GM21423 (cell line): ENCODE measurements around the gene IGF1R.
A peak's percentile ranks its signal among the peaks of the same experiment; 100 is the strongest.

ENCODE experiments used
- ATAC-seq: cut with Tn5 transposase; IDR thresholded peaks from one replicate; pipeline ENCODE4 v1.9.1; 2021; ENCODE audit warnings: mild to moderate bottlenecking, moderate library complexity; ENCODE audit not compliant: unreplicated experiment

IGF1R gene

DNA sequence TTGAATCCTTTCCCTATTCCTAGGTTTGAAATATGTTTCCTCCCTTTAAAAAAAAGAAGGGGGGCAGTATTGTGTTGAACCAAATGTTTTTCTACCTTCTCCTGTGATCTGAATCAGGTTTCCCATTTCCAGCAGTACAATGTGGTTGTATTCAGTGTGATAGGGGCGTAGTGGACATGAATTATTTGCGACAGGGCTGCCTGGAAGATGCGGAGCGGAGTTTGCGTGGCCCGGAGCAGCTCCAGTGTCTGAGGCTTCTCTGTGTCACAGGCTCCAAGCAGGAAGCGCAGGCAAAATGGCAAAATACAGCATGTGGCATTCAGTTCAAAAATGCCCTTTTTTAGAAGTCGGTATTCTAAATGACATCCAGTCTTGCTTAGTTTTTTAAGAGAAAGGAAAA is 204.8 kb downstream of the IGF1R start:
- ATAC-seq = peak; percentile 30

DNA sequence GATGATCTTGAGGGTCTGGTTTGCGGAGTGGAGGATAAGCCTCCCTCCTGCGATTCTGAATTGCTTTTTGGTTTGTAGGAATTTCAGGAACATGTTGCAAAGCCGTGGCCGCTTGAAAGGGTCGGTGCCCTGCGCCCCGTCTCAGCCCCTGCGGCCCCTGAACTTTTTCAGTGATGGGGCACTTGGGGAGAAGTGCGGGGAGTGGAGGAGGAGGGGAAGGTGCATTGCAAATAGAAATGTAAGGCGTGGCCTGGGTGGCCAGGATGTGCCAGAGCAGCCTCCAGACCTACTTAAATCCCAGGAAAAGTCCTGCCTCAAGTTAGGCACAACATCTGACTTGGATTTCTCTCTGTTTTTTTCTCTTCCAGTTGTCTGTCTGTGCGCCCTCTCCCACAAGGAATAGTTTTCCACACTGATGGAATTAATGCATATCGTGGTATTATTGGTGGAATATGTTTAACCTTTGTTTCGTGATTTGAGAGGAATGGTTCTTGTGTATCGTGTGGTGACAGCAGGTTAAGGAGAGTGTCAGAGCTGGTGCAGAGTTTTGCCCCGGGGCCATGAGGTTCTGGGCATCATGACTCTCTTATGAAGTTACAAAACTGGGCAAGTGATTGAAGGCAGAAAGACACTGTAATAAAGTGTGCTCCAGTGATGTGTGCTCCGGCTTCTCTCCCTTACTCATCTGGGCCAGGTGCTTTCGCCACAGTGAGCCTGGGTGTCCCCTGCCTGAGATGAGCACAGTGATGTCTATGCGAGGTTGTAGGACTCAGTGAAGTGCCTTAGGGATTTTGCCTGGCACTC is 205.5 kb downstream of the IGF1R start:
- no peak for ATAC-seq

DNA sequence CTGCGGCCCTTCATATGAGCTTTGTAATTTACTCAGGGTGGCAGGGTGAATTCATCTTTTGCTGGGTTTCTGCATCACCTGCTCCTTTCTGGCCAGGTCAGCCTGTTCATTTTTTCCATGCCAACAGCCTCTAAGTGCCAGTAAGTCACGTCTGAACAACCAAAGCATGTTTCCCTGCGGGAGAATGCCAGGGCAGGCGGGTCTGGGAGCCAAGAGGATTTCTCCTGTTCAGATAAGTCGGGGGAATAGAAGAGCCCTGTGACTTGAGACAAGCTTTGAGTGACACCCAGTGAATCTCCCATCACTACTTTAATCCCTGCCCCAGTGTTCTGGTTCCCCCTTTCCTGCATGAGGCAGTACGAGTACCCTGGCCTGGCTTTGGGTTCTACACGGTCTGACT is 206.2 kb downstream of the IGF1R start:
- no peak for ATAC-seq

DNA sequence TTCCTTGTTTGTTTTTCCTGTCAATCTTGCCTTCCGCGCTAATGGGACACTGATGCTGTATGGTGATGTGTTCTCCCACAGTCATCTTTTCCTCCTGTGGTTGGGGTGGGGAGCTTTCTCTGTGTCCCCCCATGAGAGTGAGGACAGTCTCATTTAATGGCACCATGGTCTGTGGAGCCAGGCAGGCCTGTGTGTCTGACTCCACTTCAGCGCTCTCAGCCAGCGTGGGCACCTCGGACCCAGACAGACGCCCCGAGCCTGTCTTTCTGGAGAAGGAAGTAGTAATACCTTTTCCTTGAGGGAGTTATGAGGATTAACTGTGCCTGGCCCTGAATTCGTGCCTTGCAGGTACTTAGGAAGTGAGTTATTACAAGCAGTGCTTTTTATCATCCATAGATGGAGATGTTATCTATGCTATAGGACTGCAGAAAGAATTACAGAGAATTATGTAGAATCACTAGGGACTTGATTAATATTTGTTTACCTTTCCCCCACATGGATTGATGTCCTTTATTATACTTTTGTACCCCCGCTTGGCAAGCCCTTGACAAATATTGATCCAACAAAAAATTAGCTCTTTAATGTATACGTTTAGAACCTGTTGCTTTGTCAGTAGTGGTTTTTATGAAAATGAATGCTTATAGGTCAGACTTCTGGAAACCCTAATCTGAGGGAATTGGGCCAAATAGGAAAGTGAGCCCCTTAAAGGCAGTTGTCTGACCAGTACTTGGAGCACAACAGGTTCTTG is 206.9 kb downstream of the IGF1R start:
- no peak for ATAC-seq

DNA sequence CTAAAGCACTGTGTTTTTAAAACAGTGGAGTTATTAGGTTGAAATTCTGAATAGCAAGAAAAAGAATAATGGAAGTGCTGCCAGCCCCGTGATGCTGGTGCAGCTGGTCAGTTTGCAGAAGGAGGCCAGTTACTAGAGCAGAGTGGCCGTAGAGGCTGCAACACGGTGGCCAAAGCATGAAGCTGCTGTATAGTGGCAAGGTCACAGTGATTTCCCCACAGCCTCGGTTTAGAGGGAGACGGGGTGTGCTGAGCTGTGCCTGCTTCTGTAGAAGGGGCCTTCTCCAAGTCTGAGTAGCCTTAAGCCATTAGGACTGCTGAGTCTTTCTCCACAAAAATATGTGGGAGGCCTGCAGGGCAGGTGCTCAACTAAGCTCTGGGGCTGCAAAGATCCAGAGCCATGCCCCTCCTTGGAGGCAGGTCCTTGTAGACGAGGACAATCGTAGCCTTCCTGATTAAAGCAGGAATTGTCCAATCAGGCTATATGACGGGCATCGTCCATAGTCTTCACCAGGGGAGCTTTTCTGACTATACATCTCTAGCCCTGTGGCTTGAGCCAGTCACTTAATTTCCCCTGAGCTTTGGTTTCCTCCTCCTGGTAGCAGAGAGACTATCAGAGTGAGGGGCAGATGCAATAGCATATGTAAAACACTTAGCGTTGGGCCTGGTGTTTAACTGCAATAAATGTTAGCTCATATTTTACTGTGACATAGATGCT is 207.6 kb downstream of the IGF1R start:
- ATAC-seq = no peak

DNA sequence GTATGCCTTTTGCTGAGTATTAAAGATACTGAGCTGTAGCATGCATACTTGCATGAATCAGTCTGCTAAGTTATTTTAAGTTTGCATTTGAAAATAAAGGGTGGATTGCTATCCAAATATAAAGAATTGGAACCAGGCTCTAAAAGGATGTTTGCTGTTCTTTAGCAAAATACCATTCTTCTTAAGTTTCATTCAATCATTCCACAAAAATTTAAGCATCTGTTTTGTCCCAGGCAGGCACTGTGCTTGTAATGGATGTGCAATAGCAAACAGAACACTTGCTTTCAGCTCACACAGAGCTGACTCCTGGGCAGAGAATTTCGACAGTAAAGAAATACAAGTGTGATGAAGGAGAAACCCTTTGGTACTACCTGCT is 208.2 kb downstream of the IGF1R start:
- no peak for ATAC-seq

DNA sequence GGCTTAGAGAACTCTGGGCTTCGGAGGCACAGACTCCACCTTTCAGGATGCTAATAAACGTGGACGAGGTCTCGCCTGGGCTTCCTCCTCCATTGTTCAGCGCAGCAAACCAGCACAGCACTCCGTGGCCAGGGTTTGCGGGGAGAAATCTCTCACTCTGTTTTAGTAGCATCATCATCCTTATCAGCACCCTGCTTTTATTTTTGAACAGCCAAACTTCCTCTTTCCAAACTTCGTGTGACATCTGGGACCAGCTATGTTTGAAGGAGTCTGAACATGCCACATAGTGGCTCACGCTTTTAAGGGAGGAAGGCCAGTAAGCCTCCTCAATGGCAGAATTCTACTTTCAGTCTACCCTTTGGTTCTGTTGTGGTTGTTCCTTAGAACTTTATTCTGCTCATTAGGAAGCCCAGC is 210.3 kb downstream of the IGF1R start:
- ATAC-seq = no peak

DNA sequence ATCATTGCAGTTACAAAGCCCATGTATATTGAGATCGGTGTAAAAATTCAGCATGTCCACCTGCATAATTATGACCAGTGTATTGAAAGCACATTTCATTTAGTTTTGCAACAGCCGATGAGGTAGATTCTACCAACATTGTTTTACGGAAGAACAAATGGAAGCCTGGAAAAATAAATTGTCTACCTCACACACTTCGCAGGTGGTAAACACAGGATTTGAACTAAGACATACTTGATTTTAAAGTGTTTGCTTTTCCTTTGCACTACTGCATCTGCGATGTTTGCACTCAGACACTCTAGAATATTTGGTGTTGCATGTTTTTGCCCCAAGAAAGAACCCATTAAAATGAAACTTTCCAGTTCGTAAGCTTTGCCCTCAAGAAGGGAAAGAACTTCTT is 210.8 kb downstream of the IGF1R start:
- no peak for ATAC-seq

DNA sequence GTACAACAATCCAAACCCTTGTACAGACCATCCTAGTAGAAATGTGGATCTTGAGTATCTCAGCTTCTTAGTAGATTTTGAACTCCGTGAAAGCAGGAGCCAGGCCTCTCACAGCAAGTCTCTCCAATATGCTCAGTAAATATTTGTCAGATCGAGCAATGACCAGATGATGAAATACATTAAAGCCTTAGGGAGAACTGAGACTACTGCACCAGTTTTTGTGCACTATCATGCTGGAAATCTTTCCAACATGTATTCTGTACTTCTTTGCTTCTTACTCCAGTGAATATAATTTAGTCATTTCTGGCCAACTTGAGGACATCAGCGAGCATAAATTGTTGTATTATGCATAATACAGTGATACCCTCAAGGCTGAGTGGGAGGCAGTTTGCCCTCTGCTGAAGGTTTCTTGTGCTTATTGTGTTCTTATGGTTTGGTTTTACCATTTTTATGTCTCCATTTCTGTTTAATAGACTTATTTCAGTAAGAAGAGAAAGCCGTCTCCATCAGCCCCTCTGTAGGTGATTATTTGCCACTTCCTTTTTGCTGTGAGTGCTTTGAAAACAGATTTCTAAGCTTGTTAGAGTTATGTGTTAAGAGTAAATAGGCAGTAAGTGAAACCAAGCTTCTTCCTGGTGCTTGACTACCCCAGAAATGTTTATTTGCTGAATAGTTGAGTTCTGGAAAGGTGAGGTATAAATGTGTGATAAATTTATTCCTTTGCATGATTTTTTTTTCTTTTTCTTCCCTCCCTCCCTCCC is 212.1 kb downstream of the IGF1R start:
- no peak for ATAC-seq

DNA sequence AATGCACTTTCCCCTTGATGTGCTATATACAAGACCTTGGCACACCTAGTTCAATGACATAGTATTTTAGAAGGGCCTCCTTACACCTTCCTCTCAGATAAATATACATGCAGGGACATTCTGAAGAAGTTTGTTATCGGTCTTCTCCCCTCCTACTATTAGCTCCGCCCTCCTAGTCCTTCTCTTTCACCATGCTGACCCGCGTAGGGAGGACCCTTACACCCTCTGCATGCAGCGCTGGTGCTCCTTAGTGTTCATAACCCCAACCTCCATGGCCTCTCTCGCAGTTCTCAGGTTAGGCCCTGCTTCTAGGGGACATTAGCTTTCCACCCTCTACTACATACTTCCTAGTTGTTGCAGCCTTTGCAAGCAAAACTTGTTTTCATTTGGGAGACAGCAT is 212.8 kb downstream of the IGF1R start:
- ATAC-seq = no peak

DNA sequence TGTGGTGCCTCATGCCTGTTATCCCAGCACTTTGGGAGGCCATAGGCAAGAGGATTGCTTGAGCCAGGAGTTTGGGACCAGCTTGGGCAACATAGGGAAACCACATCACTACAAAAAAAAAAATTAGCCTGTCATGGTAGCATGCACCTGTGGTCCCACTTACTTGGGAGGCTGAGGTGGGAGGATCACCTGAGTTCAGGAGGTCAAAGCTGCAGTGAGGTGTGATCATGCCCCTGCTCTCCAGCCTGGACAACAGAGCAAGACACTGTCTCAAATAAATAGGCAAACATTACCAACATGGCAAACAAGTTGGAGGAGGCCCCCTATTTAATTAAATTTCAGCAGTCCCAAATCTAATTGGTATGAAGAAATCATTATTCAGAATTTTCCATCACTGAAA is 215.6 kb downstream of the IGF1R start:
- ATAC-seq = no peak

DNA sequence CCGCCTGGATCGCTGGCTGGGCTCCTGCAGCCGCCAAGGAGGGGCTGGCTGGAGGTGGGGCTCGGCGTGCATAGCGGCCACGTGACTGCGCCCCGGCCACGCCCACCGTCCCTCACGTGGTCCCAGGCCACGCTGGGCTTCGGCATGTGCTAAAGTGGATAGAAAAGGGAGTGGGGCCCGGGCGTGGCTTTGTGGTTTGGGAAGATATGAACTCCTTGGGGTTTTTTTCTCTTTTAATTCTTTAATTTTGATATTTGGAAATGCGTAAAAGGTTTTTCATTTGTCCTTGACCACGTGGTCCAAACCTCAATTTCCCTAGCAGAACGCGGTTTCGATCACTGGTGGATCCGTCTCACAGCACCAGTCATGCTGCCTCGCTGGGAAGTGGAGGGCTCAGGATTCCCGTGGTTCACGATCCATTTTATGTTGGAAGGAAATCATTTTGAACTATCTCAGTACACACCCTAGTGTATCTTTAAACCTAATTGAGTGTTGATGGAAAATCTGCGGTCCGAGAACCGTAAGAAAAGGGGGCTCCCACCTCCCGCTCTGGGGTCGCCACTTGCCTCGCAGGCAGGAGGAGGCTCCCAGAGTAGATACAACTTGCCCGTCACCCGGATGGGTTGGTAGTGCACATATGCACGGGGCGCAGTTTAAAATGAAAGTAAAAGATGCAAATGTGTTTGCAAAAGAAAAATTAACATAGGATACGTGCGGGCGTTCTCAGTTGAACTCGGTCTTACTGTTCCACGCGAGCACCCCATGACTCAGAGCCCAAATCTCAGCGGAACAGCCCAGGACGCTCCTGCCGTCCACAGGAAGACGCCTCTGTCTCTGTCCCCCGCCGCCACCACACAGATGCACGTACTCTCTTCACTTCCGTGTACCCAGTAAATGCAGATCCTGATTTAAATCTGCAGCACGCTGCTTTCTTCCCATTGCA is 217.3 kb downstream of the IGF1R start:
- peak; percentile 91 for ATAC-seq

DNA sequence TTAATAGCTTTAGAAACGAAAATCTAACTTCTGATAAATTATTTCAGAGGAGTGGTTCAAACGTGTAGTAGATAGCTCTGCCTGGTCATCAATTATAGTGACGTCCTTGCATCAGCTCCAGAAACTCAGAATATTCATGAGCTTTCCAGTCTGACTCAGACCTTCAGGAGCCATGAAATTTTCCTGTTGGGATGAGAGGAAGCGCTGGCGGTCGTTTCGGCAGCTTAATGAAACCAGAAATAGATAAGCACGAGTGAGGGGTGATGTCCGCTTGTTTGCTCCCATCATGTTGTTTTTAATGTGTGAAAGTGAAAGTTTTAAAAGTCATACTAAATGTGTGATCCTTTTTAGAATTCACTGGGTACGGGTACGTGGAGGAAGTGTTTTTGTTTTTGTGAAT is 218.2 kb downstream of the IGF1R start:
- no peak for ATAC-seq

DNA sequence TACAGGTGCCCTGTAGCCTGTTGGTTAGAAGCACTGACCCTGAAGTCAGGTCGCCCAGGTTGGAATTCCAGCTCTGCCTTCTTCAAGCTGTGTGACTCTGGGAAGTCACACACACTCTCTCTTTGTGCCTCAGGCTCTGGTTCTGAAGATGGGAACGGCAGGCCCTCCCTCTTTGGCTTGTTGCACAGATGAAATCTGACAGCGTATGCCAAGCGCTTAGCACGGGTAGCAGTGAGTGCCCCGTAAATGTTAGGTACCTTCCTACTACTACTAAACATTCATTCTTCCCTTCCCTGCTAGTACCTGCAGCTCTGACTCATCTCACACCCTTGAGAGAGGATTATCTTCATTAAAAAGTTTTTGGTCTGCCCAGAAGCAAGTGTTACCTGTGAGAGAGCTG is 220.2 kb downstream of the IGF1R start:
- no peak for ATAC-seq

DNA sequence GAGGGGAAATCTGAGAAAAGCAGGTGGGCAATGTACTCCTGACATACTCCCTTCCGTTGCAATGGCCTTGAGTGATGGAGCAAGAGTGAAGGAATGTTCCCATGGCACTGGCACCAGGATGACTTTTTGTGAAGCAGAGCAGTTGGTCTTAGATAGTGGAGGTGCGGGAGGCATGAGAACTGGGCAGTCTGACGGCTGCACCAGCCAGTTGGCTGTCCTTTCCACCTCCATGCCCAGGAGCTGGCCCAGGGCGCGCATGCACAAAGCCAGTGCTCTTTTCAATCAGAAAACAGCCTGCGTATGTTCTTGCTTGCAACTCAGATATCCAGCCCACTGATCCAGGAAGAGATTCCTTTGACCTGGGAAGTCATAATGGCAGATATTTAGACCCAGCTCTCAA is 222.4 kb downstream of the IGF1R start:
- ATAC-seq = no peak

DNA sequence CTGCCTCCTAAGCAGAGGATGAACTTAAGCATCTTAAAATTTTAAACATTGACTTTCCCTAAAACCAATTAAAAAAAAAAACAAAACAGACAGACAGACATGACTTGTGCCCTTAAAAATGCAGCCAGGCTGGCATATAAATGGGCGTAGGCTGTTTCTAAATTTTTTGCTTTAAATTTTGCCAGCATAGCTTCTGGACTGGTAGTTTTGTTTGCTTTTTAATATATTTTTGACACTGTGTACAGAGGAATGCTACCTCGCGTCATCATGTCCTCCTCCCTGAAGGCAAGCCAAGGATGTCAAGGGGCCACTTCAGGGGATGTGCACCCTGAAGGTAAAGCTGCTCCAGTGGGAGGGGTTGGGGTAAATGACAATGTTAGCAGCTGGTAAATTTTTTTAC is 224.4 kb downstream of the IGF1R start:
- ATAC-seq = no peak

DNA sequence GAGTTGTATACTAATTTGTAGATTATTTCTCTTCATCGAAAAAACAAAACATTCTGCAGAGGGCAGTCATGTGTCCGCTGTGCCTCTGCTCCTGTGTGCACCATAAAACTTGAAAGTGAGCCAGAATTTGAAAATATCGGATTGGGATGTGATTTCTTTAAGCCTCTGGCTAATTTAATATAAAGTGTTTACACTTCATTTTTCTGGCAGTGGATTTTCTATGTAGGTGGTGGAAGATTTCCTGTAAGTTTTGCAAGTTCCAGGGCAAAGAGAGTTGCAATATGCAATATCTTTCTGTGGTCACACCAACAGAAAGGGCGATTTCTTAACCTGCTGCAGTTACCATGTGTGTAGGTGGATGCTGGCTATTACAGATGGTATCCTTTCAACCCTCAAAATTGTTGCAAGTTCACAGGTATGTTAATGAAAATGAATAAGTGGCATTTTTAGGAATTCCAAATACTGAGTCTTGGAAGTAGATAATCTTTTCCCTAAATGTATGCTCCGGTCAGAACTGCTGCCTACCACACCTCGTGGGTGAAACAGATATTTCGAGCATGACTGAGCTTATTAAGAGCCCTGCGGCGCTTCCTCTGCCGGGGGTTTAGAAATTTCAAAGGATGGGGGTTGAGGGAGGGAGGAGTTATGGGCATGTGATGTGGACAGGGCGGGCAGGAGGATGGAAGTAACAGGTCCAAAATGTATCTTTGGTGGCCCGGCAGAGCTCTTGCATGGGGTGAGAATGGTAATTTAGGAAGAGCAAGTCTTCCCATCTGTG is 225.3 kb downstream of the IGF1R start:
- ATAC-seq = no peak

DNA sequence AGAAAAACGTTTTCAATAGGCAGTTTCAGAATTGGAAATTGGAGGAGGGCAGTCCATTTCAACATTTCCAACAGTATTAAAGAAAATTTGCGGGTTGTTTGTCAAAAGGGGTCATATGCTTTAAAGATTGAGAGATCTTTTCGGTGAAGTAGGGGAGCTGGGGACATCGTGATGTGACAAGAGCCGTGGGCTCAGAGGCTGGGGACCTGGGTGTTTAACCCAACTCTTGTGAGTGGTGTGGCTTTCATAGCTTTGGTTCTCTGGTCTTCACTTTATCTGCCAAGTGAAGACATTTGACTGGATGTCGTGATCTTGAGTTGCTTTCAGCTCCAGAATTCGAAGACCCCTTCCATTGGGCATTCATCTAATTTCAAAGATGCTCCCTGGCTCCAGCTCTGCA is 226.0 kb downstream of the IGF1R start:
- ATAC-seq = no peak

DNA sequence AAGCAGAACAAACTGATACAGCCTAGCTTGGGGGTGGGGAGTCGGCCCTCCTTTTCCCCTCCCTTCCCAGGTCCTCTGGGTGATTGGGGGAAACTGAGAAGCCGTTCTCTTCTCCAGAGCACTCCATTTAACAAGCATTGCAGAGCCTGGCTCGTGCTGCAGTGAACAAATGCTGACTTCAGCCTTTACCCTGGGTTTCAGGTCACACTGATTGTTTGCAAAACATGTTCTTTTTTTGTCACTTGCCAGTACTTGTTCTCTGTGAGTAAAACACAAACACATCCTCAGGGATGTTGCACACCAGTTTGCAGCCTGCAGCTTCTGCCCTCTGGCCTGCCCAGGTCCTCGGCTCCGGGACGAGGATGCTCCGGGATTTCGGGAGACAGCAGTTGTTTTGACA is 226.4 kb downstream of the IGF1R start:
- no peak for ATAC-seq
